K562 (cell line): ENCODE measurements around the gene PFN2. TPM values are rescaled to one million over a fixed set of nuclear protein-coding genes. Genes with fewer than 3 reads are reported as not detected.
A peak's percentile ranks its signal among the peaks of the same experiment; 100 is the strongest.

Experiments used
- ATAC-seq: fragments of 200-7000 bp; cut with Tn5 transposase; 3 replicates; pipeline ENCODE4 v1.9.1; 2020; ENCODE audit warnings: moderate library complexity
- BruUV-seq: library from RNA; stranded (reverse); fragments of 400-500 nt; replicated peaks from 2 replicates; lab custom pipeline; 2021; lab: Mats Ljungman, UMichigan
- CTCF ChIA-PET: fragments of 300-600 bp; formaldehyde crosslinking; extraction: SDS; loops from one replicate; lab custom pipeline; 2021; ENCODE audit warnings: low intra/inter-chr PET ratio; lab: Yijun Ruan, JAX
- POLR2A ChIA-PET: fragments of 300-600, 350-650 bp; sonication (Branson Sonifier 250); formaldehyde crosslinking; extraction: SDS; loops from one replicate; lab custom pipeline; 2021; ENCODE audit warnings: antibody characterized with exemption, inconsistent platforms; lab: Yijun Ruan, JAX
- DNase-seq, 4 experiments: peaks; one replicate each; pipeline versions ENCODE4 v3.0.0 to v3.0.0-alpha.2; 2011 to 2018; ENCODE audit warnings: low spot score in 3 of 4, mixed read lengths in 3 of 4; ENCODE audit errors: extremely low read depth in 1 of 4
- FAIRE-seq: peaks from 2 replicates; lab custom pipeline; 2011; peaks lifted over from hg19 to GRCh38; lab: Jason Lieb, UNC
- H2AFZ ChIP-seq: 2 replicates; pipeline ENCODE4 v1.6.0; 2011; ENCODE audit warnings: low read depth, low read length, control low read depth, inconsistent platforms
- H3K27ac ChIP-seq: fragments of 200-600 bp; 3 replicates; pipeline ENCODE4 v1.8.0; 2011; ENCODE audit warnings: low read depth, mild to moderate bottlenecking, control low read depth, inconsistent platforms, low read length, moderate library complexity, mixed read lengths; ENCODE audit errors: extremely low read depth
- H3K27me3 ChIP-seq, 2 experiments: fragments of 300-600 bp in 1 of 2; 2 replicates in 1 of 2; 3 replicates in 1 of 2; pipeline versions ENCODE4 v1.6.0 to v1.8.0; 2011; ENCODE audit warnings: inconsistent platforms in 2 of 2, low read length in 2 of 2, mild to moderate bottlenecking in 1 of 2, mixed read lengths in 1 of 2, moderate library complexity in 1 of 2; ENCODE audit not compliant: control insufficient read depth in 2 of 2, insufficient read depth in 2 of 2
- H3K36me3 ChIP-seq: fragments of 300-600 bp; 3 replicates; pipeline ENCODE4 v1.8.0; 2011; ENCODE audit warnings: mild to moderate bottlenecking, low read length, inconsistent platforms; ENCODE audit not compliant: control insufficient read depth, insufficient read depth
- H3K4me1 ChIP-seq, 2 experiments: fragments of 200-600 bp in 1 of 2; replicated peaks in 1 of 2; 2 replicates in 1 of 2; 3 replicates in 1 of 2; pipeline versions ENCODE4 v1.5.1 to v1.8.0; 2011; ENCODE audit warnings: inconsistent platforms in 2 of 2, low read length in 2 of 2, mild to moderate bottlenecking in 1 of 2, mixed read lengths in 1 of 2, moderate library complexity in 1 of 2; ENCODE audit not compliant: control insufficient read depth in 2 of 2, insufficient read depth in 2 of 2
- H3K4me2 ChIP-seq: 2 replicates; pipeline ENCODE4 v1.6.1; 2011; ENCODE audit warnings: low read length, control low read depth, inconsistent platforms, mixed read lengths; ENCODE audit not compliant: insufficient read depth
- H3K4me3 ChIP-seq: fragments of 200-600 bp; sonication (generic), shearing (Covaris generic); 2 replicates; pipeline ENCODE4 v1.5.1; 2016; ENCODE audit warnings: control low read depth, inconsistent platforms
- H3K79me2 ChIP-seq: fragments of 200-600 bp; 3 replicates; pipeline ENCODE4 v1.8.0; 2011; ENCODE audit warnings: low read length, inconsistent platforms; ENCODE audit not compliant: control insufficient read depth, insufficient read depth
- H3K9ac ChIP-seq, 2 experiments: 2 replicates each; pipeline versions ENCODE4 v1.6.0 to v1.6.1; 2011; ENCODE audit warnings: low read depth in 2 of 2, low read length in 2 of 2, control low read depth in 1 of 2, inconsistent platforms in 1 of 2, mild to moderate bottlenecking in 1 of 2, mixed read lengths in 1 of 2; ENCODE audit not compliant: insufficient read depth in 1 of 2
- H3K9me1 ChIP-seq: one replicate; pipeline ENCODE4 v1.6.0; 2011; ENCODE audit warnings: inconsistent platforms, mild to moderate bottlenecking, low read length, moderate library complexity; ENCODE audit not compliant: control insufficient read depth, insufficient read depth
- H3K9me3 ChIP-seq: replicated peaks from 2 replicates; pipeline ENCODE4 v1.5.1; 2011; ENCODE audit warnings: low read depth, low read length, inconsistent platforms; ENCODE audit not compliant: control insufficient read depth, insufficient read depth
- H4K20me1 ChIP-seq: replicated peaks from 2 replicates; pipeline ENCODE4 v1.6.1; 2011; ENCODE audit warnings: low read length, inconsistent platforms, mixed read lengths; ENCODE audit not compliant: control insufficient read depth, insufficient read depth
- KLF6 ChIP-seq: fragments of 250-450 bp; sonication (Bioruptor Pico); IDR thresholded peaks from 2 replicates; pipeline ENCODE4 v1.4.0; 2020; ENCODE audit warnings: mild to moderate bottlenecking, moderate library complexity, borderline replicate concordance
- ZFP36 ChIP-seq: fragments of 150-350 bp; IDR thresholded peaks from 2 replicates; pipeline ENCODE4 v1.6.1; 2018; ENCODE audit warnings: low read length, low read depth; ENCODE audit not compliant: partially characterized antibody
- ZNF175 ChIP-seq: fragments of 200-800 bp; sonication (Bioruptor generic); IDR thresholded peaks from 2 replicates; pipeline ENCODE4 v1.6.1; 2016; ENCODE audit warnings: low read depth, mild to moderate bottlenecking, missing genetic modification characterization, missing compliant biosample characterization
- WGBS: fragments of 100-300 bp; shearing (Covaris generic); methylation state at CpG from one replicate; pipeline ENCODE4 v1.1.6; 2016; ENCODE audit warnings: low coverage, mixed read lengths; ENCODE audit not compliant: insufficient coverage; ENCODE audit errors: missing lambda C conversion rate; 5-methylcytosine and 5-hydroxymethylcytosine counted together
- in situ Hi-C: fragments of 300-500 bp; cut with MboI; formaldehyde crosslinking; loops from 4 replicates; pipeline ENCODE4 v1.15.0; 2018; ENCODE audit warnings: inconsistent platforms, mixed read lengths
- intact Hi-C: fragments of 100-400 bp; cut with micrococcal nuclease; formaldehyde crosslinking; loops from 2 replicates; pipeline ENCODE4 v1.14.2; 2022
- polyA plus RNA-seq, 8 experiments: library from polyadenylated mRNA; depleted of rRNA in 4 of 8; stranded (reverse) in 5 of 8; unstranded in 3 of 8; fragments of >200 nt; fragmentation: Nextera tagmentation in 2 of 8; fragmentation: Illumina TruSeq in 1 of 8; extraction: Ambion mirVana in 2 of 8; extraction: Trizol in 1 of 8; gene quantifications; 2 replicates each; pipeline versions ENCODE4 v1.2.1 to v1.2.3, GENCODE V29; 2011 to 2014; ENCODE audit warnings: inconsistent platforms in 1 of 8, missing spikeins in 1 of 8
- total RNA-seq, 7 experiments: library from RNA; depleted of rRNA in 6 of 7; stranded (reverse); fragments of >200 nt in 6 of 7; fragmentation: Illumina TruSeq in 2 of 7; extraction: Trizol in 2 of 7; gene quantifications; 2 replicates each; pipeline versions ENCODE4 v1.2.1 to v1.2.3, GENCODE V29; 2011 to 2021; ENCODE audit warnings: low replicate concordance in 1 of 7
- TF ChIP-seq, protein P1 (sequence below): IDR thresholded peaks from 2 replicates; pipeline ENCODE4 v1.6.1; 2014; ENCODE audit warnings: antibody characterized with exemption
- TF ChIP-seq, protein P2 (sequence below): fragments of 250-450 bp; sonication (Bioruptor Pico); IDR thresholded peaks from 2 replicates; pipeline ENCODE4 v1.9.0; 2021; ENCODE audit warnings: mild to moderate bottlenecking

The PFN2 gene
- total and polyA plus RNA-seq, 9 of the 15 experiments (the other 6 are each of a cell fraction or from before 2014, with no cell fraction given), result 0.14 to 0.86 (median 0.35) TPM

DNA sequence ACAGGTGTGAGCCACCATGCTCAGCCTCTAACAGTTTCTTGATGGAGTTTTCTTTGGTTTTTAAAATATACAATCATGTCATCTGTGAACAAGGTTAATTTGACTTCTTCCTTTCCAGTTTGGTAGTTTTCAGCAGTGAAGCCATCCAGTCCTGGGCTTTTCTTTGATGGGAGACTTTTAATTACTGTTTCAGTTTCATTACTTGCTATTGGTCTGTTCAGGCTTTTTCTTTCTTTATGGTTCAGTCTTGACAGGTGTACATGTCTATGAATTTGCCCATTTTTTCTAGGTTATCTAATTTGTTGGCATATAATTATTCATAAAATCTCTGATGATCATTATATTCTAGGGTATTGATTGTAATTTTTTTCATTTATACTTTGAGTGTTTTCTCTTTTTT lies 36.8 kb downstream of the PFN2 start (continued):
- TF ChIP-seq, protein P1, sequence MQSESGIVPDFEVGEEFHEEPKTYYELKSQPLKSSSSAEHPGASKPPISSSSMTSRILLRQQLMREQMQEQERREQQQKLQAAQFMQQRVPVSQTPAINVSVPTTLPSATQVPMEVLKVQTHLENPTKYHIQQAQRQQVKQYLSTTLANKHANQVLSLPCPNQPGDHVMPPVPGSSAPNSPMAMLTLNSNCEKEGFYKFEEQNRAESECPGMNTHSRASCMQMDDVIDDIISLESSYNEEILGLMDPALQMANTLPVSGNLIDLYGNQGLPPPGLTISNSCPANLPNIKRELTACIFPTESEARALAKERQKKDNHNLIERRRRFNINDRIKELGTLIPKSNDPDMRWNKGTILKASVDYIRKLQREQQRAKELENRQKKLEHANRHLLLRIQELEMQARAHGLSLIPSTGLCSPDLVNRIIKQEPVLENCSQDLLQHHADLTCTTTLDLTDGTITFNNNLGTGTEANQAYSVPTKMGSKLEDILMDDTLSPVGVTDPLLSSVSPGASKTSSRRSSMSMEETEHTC, result no peak
- TF ChIP-seq KLF6, result no peak
- TF ChIP-seq, protein P2, sequence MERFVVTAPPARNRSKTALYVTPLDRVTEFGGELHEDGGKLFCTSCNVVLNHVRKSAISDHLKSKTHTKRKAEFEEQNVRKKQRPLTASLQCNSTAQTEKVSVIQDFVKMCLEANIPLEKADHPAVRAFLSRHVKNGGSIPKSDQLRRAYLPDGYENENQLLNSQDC (CRISPR knock-in tag), result no peak

DNA sequence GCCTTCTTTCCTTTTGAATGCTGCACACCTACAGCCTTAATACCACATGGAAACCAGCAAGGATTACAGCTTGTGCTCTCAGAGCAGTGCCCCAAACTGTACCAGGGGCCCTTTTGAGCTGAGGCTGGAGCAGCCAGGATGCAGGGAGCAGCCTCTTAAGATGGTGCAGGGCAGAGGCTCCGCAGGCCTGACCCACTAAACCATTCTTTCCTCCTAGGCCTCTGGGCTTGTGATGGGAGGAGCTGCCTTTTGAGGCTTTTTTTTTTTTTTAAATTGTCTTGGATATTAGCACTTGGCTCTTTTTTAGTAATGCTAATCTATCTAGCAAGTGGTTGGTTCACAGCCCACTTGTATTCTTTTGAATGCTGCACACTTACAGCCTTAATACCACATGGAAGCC lies 37.7 kb downstream of the PFN2 start:
- no peaks in the 10 kb centered on the region for H3K79me2 ChIP-seq
- no peak for FAIRE-seq
- 88% methylated on average over 1 of the region's 1 CpG for WGBS
- no peak overlapping the region for H3K27ac ChIP-seq
- POLR2A ChIA-PET, result no interaction called here
- no peak for ATAC-seq
- no peaks in the 10 kb centered on the region for H3K36me3 ChIP-seq
- H4K20me1 ChIP-seq, result no peaks in the 10 kb centered on the region
- CTCF ChIA-PET, result no interaction called here
- H3K9ac ChIP-seq, result no peak overlapping the region
- no TSS peak for BruUV-seq
- TF ChIP-seq ZNF175, result no peak
- TF ChIP-seq ZFP36, result peak; percentile 50
- no peak overlapping the region for H3K4me3 ChIP-seq
- H3K4me2 ChIP-seq, result no peak overlapping the region
- intact Hi-C loops, result loop anchor here (10.0 kb wide), 1 partner anchor 562 kb away; no protein-coding TSS in a partner anchor
- no peaks in the 10 kb centered on the region for H3K9me1 ChIP-seq
- DNase-seq, result no peak
- H2AFZ ChIP-seq, result no peak overlapping the region
- no peaks in the 10 kb centered on the region for H3K27me3 ChIP-seq
- in situ Hi-C loops, result no loop called here
- H3K4me1 ChIP-seq, result no peaks in the 10 kb centered on the region; a peak in 1 of 5 replicates
- H3K9me3 ChIP-seq, result no peaks in the 10 kb centered on the region
